ENCODE results near the gene CC2D2B.

Gene CC2D2B

DNA sequence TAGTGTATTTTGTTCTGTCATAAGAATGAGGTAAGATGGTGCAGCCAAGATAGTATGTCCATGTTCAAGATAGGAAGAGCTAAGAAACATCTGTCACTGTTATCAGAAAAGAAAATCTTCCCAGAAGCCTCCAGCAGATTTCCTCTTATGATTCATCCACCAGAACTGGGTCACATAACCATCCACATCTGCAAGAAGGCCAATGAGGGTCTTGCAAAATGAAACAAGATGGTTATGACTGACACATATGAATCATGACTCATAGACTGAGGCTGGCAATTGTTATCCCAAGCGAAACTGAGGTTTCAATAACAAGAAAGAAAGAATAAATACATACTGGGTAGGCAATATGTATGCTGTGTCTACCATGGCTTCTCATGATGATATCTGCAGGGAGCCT, 165.9 kb downstream of the CC2D2B start:
- no peak for DNase-seq (ENCODE audit: low read depth in 2 of 2)

DNA sequence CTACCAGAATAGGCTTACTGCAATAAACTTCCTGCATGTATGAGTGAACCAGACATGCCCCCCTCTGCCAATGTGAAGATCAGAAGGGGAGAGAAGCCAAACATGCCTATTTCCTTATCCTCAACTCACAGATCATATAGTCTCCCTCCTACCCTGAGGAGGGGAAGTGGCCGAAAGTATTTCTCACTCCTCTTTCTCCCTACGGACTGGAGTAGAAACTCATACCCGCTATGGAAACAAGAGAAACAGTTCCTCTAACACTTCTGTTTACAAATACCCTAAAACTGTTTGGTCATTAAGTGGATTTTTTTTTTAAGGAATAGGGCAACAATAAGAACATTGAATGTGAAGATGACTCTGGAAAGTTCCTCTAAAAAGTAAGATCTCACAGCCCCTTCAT, 167.0 kb downstream of the CC2D2B start:
- no peak for DNase-seq (ENCODE audit: low read depth in 2 of 2)

DNA sequence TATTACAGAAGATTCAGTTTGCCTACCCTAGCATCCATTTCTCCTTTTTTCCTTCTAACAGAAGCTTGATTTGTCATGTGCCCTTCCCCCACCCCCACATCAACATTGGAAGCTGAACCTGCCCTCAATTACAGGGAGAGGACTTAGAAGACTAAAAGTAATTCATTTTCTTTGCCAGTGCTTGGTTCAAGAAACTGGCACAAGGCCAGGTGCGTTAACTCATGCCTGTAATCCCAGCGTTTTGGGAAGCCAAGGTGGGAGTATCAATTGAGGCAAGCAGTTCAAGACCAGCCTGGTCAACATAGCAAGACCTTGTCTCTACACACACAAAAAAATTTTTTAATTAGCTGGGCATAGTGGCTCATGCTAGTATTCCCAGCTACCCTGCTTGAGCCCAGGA, 168.2 kb downstream of the CC2D2B start:
- no peak for DNase-seq (ENCODE audit: low read depth in 2 of 2)

DNA sequence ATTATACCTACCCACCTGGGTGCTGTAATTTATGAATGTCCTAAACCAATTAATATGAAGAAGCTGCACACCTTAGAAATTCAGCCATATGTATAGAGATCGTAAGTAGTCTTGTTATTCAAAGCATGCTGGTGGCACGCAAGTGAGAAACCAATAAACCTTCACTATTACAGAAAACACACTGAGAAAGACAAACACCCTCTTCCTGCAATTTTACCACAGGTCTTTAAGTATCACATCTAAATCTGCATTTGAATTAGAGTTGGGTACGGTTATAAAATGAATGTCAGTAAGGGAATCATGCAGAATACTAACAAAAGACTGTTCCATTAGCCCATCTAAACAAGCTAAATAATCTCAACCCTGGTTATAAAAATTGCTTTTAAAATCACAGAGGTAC, 169.4 kb downstream of the CC2D2B start:
- DNase-seq (ENCODE audit: low read depth in 2 of 2): no peak

DNA sequence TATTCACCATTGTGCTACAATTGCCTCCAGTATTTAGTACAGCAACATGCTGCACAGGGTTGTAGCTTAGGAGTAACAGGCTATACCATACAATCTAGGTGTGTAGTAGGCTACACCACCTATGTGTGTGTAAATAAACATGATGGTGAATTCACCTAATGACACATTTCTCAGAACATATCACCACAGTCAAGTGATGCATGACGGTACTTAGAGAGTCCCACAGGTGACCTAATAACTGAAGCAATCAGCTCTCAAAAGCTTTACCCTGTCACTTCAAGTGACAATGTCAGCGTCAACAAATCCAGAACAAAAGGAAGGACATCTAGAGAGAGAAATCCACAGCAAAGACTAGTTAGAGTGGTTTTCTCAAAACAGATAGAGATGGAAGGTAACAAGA, 174.4 kb downstream of the CC2D2B start:
- DNase-seq (ENCODE audit: low read depth in 2 of 2): no peak
